H1 (cell line): ENCODE measurements around the gene ZRANB3. TPM values are rescaled to one million over a fixed set of nuclear protein-coding genes. Genes with fewer than 3 reads are reported as not detected.

Experiments
- BACH1 ChIP-seq: IDR thresholded peaks from 2 replicates; pipeline ENCODE4 v1.6.1; 2012; ENCODE audit warnings: low read length, improper control_type of control experiment
- CHD1 ChIP-seq: IDR thresholded peaks from 2 replicates; pipeline ENCODE4 v1.6.1; 2012; ENCODE audit warnings: low read depth, low read length, improper control_type of control experiment
- POLR2AphosphoS5 ChIP-seq: IDR thresholded peaks from 2 replicates; pipeline ENCODE4 v1.6.1; 2011; ENCODE audit warnings: low read depth, low read length
- SP2 ChIP-seq: IDR thresholded peaks from 2 replicates; pipeline ENCODE4 v1.6.1; 2012; ENCODE audit warnings: mild to moderate bottlenecking, low read length, inconsistent platforms
- TAF1 ChIP-seq: IDR thresholded peaks from 2 replicates; pipeline ENCODE4 v1.6.1; 2011; ENCODE audit warnings: mild to moderate bottlenecking, low read depth, low read length
- polyA plus RNA-seq, 7 experiments: library from polyadenylated mRNA; depleted of rRNA in 3 of 7; stranded (reverse) in 5 of 7; unstranded in 2 of 7; fragments of >200 nt in 5 of 7; fragments of 200-250 nt in 2 of 7; gene quantifications; 1 replicate in 5 of 7; 2 replicates in 1 of 7; 4 replicates in 1 of 7; pipeline versions ENCODE4 v1.2.1 to v1.2.3, GENCODE V29; 2011 to 2013; ENCODE audit warnings: missing spikeins in 2 of 7, mixed read lengths in 2 of 7
- total RNA-seq: library from RNA; stranded (reverse); fragmentation: NEBNext Ultra II Directional; extraction: Animal tissue kit (Norgen Biotek cat#: 25700); gene quantifications from 2 replicates; pipeline ENCODE4 v1.2.1, GENCODE V29; 2021
- TF ChIP-seq, protein P1 (sequence below): IDR thresholded peaks from 2 replicates; pipeline ENCODE4 v1.6.1; 2012; ENCODE audit warnings: inconsistent platforms

The ZRANB3 gene
- total and polyA plus RNA-seq, 2 of the 8 experiments (the other 6 are each of a cell fraction or from before 2014, with no cell fraction given) = 4.5 to 19.3 TPM

DNA sequence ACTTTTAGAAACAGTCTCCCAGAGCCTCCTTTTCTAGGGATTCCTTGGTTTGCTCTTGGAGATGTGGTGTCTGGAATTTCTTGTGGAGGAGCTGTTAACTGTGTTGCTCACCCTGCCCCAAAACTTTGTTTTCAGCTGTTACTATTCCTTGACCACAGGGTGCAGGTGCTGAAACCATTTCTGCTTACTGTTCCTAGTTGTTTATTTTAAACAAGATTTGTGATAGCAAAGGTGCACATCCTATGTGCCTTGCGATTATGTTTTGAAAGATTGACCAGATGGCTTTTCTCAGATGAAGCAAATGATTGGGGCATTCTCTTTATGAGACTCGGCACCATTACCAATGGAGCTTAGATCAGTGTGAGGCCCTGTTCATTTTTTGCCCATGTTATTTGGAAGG lies 367.7 kb downstream of the ZRANB3 start (continued):
- TF ChIP-seq POLR2AphosphoS5 (no peak), SP2 (no peak), CHD1 (no peak), TAF1 (no peak), BACH1 (no peak)
- TF ChIP-seq, protein P1, sequence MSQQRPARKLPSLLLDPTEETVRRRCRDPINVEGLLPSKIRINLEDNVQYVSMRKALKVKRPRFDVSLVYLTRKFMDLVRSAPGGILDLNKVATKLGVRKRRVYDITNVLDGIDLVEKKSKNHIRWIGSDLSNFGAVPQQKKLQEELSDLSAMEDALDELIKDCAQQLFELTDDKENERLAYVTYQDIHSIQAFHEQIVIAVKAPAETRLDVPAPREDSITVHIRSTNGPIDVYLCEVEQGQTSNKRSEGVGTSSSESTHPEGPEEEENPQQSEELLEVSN = no peak
